GM12875 (cell line): Measurements from ENCODE around the gene TFB1M.

Experiments used
- H3K4me3 ChIP-seq: one replicate; pipeline ENCODE4 v1.5.1; 2011; ENCODE audit warnings: low read depth, low read length, control low read depth
- TF ChIP-seq, protein P1 (sequence below): IDR thresholded peaks from 2 replicates; pipeline ENCODE4 v1.5.1; 2011; ENCODE audit warnings: low read depth, mild to moderate bottlenecking, control low read depth, inconsistent platforms, low read length, moderate library complexity, borderline replicate concordance; ENCODE audit not compliant: insufficient read depth

The TFB1M gene

GRCh38 chr6:155310596-155310995, 3.7 kb downstream of the TFB1M start:
- TF ChIP-seq, protein P1, sequence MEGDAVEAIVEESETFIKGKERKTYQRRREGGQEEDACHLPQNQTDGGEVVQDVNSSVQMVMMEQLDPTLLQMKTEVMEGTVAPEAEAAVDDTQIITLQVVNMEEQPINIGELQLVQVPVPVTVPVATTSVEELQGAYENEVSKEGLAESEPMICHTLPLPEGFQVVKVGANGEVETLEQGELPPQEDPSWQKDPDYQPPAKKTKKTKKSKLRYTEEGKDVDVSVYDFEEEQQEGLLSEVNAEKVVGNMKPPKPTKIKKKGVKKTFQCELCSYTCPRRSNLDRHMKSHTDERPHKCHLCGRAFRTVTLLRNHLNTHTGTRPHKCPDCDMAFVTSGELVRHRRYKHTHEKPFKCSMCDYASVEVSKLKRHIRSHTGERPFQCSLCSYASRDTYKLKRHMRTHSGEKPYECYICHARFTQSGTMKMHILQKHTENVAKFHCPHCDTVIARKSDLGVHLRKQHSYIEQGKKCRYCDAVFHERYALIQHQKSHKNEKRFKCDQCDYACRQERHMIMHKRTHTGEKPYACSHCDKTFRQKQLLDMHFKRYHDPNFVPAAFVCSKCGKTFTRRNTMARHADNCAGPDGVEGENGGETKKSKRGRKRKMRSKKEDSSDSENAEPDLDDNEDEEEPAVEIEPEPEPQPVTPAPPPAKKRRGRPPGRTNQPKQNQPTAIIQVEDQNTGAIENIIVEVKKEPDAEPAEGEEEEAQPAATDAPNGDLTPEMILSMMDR = no peak
- H3K4me3 ChIP-seq = no peak overlapping the region

DNA sequence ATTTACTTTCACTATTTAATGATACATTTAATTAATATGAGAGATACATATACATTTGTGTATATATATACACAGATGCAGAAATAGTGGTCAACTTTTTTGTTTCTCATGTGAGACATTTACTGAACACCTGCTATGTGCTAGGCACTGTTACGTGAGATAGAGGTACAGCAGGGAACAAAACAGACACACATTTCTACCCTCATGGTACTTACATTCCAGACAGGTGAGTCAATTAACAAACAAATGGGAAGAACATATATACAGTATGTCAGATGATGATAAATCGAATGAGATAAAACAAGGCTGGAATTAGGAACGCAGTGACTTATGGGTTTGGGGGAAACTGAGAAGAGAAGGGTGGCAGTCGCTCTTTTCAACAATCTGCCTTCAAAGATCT, 5.1 kb downstream of the TFB1M start:
- TF ChIP-seq, protein P1 = no peak
- no peak overlapping the region for H3K4me3 ChIP-seq

DNA sequence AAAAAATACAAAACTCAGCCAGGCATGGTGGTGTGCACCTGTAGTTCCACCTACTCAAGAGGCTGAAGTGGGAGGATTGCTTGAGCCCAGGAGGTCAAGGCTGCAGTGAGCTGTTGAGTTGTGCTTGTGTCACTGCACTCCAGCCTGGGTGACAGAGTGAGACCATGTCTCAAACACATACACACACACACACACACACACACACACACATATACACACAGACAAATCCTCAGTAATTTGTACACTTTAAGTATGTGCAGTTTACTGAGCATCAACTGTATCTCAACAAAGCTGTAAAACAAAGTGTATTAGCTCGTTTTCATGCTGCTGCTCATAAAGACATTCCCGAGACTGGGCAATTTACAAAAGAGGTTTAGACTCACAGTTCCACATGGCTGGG, 7.3 kb downstream of the TFB1M start:
- TF ChIP-seq, protein P1 = no peak
- no peak overlapping the region for H3K4me3 ChIP-seq

DNA sequence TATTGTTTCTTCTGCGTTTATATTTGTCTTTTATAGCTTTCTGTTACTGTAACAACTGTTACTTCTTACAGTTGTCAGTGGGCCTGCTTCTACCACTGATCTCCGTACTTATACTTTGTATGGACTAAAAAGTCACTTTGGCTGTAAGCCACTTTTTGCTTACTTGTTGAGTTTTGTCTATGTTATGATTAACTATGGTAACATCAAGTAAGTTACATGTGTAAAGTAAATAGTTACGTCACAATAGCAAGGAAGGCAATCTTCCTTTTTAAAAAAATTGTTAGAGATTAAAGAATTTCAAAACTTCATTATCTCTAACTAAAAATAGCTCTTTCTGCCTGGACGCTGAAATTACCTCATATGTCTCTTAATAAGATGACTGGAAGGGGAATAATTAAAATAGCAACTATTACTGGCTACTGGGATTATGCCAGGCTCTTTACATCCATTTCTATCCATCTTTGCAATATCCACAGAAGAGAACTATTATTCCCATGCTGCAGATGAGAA, 10.9 kb downstream of the TFB1M start:
- TF ChIP-seq, protein P1 = no peak

GRCh38 chr6:155301867-155302266, 12.4 kb downstream of the TFB1M start:
- TF ChIP-seq, protein P1 = no peak
- H3K4me3 ChIP-seq = no peak overlapping the region

More for the DNA sequence above, 10.9 kb downstream of the TFB1M start:
- H3K4me3 ChIP-seq = no peak overlapping the region

DNA sequence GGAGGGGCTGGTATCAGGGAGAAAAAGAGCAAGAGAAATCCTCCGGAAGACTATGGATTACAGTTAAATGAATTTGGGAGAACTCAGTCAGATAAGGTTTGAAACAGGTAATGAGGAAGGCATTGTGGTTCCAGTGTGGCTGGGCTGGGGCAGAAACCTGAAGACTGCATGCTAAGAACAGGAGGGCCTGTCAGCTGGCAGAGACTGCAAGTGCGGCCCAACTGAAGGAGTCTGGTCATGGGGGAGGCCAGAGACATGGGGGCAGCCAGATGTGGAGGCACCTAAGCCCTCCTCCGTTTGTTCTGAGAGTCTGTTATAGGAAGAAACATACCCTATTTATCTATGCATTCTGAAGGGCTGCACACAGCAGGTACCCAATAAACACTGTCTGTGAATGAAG, 16.6 kb downstream of the TFB1M start:
- TF ChIP-seq, protein P1 = no peak
- H3K4me3 ChIP-seq = no peak overlapping the region

- H3K4me3 ChIP-seq = no peak overlapping the region
Observed at GRCh38 chr6:155292711-155293110, 21.6 kb downstream of the TFB1M start.

More at GRCh38 chr6:155292711-155293110, 21.6 kb downstream of the TFB1M start:
- TF ChIP-seq, protein P1 = no peak
